WERI-Rb-1 (cell line): ENCODE measurements around the gene CACNB2.

Source experiments
- DNase-seq: peaks from one replicate; pipeline ENCODE4 v3.0.0-alpha.2; 2020
- H3K27ac ChIP-seq: fragments of 250-450 bp; sonication (Bioruptor Pico); 2 replicates; pipeline ENCODE4 v1.5.1; 2020; ENCODE audit warnings: mild to moderate bottlenecking, moderate library complexity
- H3K27me3 ChIP-seq: fragments of 250-450 bp; sonication (Bioruptor Pico); 2 replicates; pipeline ENCODE4 v1.5.1; 2021; ENCODE audit warnings: mild to moderate bottlenecking, low read depth, moderate library complexity; ENCODE audit not compliant: insufficient read depth, severe bottlenecking
- H3K36me3 ChIP-seq: fragments of 250-450 bp; sonication (Bioruptor Pico); 2 replicates; pipeline ENCODE4 v1.5.1; 2020; ENCODE audit warnings: mild to moderate bottlenecking, moderate library complexity
- H3K4me3 ChIP-seq: 2 replicates; pipeline ENCODE4 v1.5.1; 2011; ENCODE audit warnings: low read depth, mild to moderate bottlenecking, control low read depth, low read length
- H3K9me3 ChIP-seq: fragments of 250-450 bp; sonication (Bioruptor Pico); 2 replicates; pipeline ENCODE4 v1.5.1; 2021; ENCODE audit warnings: mild to moderate bottlenecking, moderate library complexity; ENCODE audit not compliant: severe bottlenecking
- TF ChIP-seq, protein P1 (sequence below): IDR thresholded peaks from 2 replicates; pipeline ENCODE4 v1.5.1; 2011; ENCODE audit warnings: low read depth, mild to moderate bottlenecking, control low read depth, inconsistent platforms, low read length

The CACNB2 gene

DNA sequence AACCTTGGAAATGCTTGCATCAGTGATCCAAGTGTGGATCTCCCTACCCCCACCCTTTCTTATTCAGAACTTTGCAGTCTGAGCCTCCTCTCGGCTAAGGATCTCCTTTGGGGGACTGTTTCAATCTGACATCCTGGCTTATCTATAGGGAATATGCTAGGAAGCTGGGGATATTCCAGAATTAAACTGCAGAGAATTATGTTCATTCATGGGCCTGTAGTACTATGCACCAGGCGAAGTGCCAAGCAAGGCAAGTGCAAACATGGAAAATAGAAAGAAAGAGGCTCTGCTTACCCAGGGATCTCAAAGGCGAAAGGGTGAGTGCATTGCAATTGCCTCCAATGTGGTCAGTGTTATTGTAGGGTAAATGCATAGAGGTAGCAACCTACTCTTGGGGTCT, 96.5 kb downstream of the CACNB2 start:
- Histone ChIP-seq H3K27me3 (no peaks in the 10 kb centered on the region), H3K27ac (no peak overlapping the region), H3K4me3 (no peak overlapping the region), H3K36me3 (no peaks in the 10 kb centered on the region), H3K9me3 (no peaks in the 10 kb centered on the region)
- TF ChIP-seq, protein P1, sequence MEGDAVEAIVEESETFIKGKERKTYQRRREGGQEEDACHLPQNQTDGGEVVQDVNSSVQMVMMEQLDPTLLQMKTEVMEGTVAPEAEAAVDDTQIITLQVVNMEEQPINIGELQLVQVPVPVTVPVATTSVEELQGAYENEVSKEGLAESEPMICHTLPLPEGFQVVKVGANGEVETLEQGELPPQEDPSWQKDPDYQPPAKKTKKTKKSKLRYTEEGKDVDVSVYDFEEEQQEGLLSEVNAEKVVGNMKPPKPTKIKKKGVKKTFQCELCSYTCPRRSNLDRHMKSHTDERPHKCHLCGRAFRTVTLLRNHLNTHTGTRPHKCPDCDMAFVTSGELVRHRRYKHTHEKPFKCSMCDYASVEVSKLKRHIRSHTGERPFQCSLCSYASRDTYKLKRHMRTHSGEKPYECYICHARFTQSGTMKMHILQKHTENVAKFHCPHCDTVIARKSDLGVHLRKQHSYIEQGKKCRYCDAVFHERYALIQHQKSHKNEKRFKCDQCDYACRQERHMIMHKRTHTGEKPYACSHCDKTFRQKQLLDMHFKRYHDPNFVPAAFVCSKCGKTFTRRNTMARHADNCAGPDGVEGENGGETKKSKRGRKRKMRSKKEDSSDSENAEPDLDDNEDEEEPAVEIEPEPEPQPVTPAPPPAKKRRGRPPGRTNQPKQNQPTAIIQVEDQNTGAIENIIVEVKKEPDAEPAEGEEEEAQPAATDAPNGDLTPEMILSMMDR: no peak
- no peak for DNase-seq

DNA sequence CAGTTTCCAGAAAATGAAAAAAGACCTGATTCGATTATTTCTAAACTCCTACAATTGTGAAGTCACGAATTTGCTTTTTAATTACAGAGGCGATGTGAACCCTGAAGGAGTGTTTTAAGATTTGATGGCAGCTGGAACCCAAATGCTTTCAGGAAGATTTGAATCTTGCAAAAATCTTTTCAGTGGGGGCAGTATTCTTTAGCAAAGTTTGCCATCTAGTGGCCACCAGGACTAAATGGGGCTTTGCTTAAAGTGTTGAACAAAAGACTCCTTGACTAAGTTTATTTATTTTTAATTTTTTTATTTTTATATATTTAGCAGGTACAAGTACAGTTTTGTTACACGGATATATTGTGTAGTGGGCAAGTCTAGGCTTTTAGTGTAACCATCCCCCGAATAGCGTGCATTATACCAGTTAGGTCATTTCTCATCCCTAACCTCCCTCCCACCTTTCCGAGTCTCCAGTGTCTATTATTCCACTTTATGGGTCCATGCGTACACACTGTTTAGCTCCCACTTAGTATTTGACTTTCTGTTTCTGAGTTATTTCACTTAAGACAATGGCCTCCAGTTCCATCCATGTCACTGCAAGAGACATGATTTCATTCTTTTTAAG, 98.8 kb downstream of the CACNB2 start:
- Histone ChIP-seq H3K9me3 (no peaks in the 10 kb centered on the region), H3K36me3 (no peaks in the 10 kb centered on the region), H3K27me3 (no peaks in the 10 kb centered on the region), H3K27ac (no peak overlapping the region), H3K4me3 (no peak overlapping the region)
- TF ChIP-seq, protein P1: 0 out of 2 replicates have a peak, but pooled peaks have one; percentile 24
- no peak for DNase-seq

DNA sequence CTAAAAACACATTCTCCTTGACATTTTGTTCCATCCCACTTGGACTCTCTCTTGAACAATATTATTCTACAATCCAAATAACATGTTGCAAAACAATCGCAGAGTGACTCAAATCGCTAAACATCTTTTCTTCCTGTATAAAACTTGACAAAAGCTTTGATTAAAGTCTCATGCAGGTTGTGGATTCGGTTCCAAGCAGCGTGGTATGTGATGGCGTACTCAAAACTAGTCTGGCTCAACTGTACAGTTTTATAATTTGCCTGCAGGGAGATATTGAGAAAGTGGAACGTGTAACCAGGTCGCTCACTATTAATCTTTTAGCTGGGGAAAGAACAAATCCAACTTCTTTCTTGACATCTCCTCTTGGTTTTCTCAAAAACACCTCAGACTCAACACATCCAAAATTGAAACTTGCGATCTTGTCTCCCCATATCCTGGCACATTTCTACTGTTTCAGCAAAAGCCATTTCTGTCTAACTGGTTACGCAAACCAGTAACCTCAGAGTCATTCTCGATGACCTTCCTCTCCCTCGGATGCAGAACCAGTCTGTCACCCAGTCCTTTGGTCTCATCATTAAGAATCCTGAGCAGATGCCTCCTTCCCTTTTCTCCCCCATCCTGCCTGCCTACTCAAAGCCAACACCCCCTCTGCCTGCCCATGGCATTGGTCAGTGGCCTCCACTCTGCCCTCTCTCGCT, 100.1 kb downstream of the CACNB2 start:
- Histone ChIP-seq H3K9me3 (no peaks in the 10 kb centered on the region), H3K27ac (no peak overlapping the region), H3K4me3 (no peak overlapping the region), H3K36me3 (no peaks in the 10 kb centered on the region), H3K27me3 (no peaks in the 10 kb centered on the region)
- DNase-seq: no peak
- TF ChIP-seq, protein P1: no peak

DNA sequence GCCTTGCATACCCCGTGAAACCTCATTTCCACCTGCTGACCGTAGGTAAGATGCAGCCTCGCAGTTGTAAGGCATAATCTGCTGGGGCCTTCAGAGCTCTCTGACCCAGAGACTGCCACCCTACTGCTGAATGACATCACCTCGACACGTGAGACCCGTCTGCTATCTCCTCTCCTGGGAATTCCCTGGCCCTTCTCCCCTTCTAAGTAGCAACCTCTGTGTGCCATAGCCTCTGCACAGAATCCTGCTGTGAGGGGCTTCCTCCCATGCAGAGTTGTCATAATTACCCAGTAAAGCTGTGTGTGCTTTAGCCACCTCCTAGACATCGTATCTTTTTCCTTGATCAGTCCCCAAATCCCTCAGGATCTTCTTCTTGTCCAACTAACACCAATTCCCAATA, 106.7 kb downstream of the CACNB2 start:
- Histone ChIP-seq H3K27me3 (no peaks in the 10 kb centered on the region), H3K4me3 (no peak overlapping the region), H3K36me3 (no peaks in the 10 kb centered on the region), H3K27ac (no peak overlapping the region), H3K9me3 (no peaks in the 10 kb centered on the region)
- DNase-seq: no peak
- TF ChIP-seq, protein P1: no peak

DNA sequence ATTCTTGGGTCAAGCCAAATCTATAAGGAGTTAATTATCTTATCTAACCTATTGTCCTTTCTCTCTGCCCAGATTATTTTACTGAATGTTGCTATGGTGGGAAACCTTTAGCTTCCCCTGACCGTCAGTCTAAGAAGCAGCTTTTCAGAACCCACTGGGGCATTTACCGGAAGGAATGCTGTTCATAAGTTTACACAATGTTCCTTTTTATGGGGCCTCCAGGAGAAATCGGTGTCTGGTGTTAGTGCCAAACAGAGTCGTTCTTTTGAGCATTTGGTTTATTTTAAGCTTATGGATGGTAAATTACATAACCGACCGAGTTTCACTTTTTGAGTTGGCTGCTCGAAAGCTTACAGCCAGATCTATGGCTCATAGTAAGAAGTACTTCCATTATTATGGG, 111.9 kb downstream of the CACNB2 start:
- TF ChIP-seq, protein P1: no peak
- DNase-seq: no peak
- no peak overlapping the region for H3K4me3 ChIP-seq

DNA sequence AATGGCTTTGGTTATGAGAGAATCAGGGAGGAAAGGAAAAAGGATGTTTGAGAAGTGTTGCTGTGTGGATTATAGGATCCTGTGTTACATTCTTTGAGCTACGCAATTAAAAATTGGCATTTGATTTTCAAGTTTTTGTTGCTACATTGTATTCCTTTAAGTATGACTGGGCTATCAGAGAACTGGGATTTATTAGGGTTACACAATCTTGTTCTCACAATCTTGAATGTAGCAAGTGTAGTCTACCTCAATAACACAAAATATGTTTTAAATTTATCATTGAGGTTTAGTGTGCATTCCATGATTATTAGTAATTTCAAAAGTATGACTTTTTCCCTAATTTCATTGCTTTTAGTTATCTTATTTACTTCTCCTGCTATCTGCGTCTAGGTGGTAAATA, 113.9 kb downstream of the CACNB2 start:
- H3K27me3 ChIP-seq: no peaks in the 10 kb centered on the region
- H3K27ac ChIP-seq: no peak overlapping the region
- no peak for DNase-seq
- TF ChIP-seq, protein P1: no peak
- H3K36me3 ChIP-seq: no peaks in the 10 kb centered on the region
- H3K4me3 ChIP-seq: no peak overlapping the region
- H3K9me3 ChIP-seq: no peaks in the 10 kb centered on the region

More for the DNA sequence above, 111.9 kb downstream of the CACNB2 start:
- Histone ChIP-seq H3K27me3 (no peaks in the 10 kb centered on the region), H3K36me3 (no peaks in the 10 kb centered on the region), H3K9me3 (no peaks in the 10 kb centered on the region), H3K27ac (no peak overlapping the region)
